Gastroesophageal sphincter (tissue), 3 donors: Measurements from ENCODE around the gene CA5B.
"Not testable (repeated sequence)": the region's sequence is repeated elsewhere in the genome, so short reads cannot be mapped to it uniquely, and the experiment has no call there.

Experiments used
- EP300 ChIP-seq: sonication (generic); formaldehyde crosslinking; IDR thresholded peaks from one replicate; pipeline ENCODE4 v1.6.1; 2017; ENCODE audit warnings: antibody characterized with exemption, mild to moderate bottlenecking
- POLR2A ChIP-seq, 2 donors: fragments of 450-650 bp; IDR thresholded peaks; one replicate each; pipeline ENCODE4 v1.6.1; 2017; ENCODE audit warnings: antibody characterized with exemption in 2 of 2, mild to moderate bottlenecking in 2 of 2, moderate library complexity in 1 of 2
- POLR2AphosphoS5 ChIP-seq: sonication (generic); formaldehyde crosslinking; IDR thresholded peaks from one replicate; pipeline ENCODE4 v1.6.1; 2017; ENCODE audit warnings: antibody characterized with exemption
- TF ChIP-seq, protein P1 (sequence below), 4 experiments: fragments of 200-600 bp in 2 of 4; fragments of 450-650 bp in 2 of 4; sonication (generic) in 1 of 4; IDR thresholded peaks; one replicate each; pipeline ENCODE4 v1.5.1; 2017 to 2019; ENCODE audit warnings: antibody characterized with exemption in 4 of 4, mild to moderate bottlenecking in 2 of 4, moderate library complexity in 2 of 4

GRCh38 chrX:15703809-15704208 lies 34.3 kb upstream of the CA5B start:
- TF ChIP-seq, protein P1, sequence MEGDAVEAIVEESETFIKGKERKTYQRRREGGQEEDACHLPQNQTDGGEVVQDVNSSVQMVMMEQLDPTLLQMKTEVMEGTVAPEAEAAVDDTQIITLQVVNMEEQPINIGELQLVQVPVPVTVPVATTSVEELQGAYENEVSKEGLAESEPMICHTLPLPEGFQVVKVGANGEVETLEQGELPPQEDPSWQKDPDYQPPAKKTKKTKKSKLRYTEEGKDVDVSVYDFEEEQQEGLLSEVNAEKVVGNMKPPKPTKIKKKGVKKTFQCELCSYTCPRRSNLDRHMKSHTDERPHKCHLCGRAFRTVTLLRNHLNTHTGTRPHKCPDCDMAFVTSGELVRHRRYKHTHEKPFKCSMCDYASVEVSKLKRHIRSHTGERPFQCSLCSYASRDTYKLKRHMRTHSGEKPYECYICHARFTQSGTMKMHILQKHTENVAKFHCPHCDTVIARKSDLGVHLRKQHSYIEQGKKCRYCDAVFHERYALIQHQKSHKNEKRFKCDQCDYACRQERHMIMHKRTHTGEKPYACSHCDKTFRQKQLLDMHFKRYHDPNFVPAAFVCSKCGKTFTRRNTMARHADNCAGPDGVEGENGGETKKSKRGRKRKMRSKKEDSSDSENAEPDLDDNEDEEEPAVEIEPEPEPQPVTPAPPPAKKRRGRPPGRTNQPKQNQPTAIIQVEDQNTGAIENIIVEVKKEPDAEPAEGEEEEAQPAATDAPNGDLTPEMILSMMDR (IDR thresholded peaks at IDR 0.05) = not testable (repeated sequence)
- TF ChIP-seq POLR2AphosphoS5; EP300; POLR2A (IDR thresholded peaks at IDR 0.05): not testable (repeated sequence)
